SK-N-MC (cell line): ENCODE measurements around the gene PLPPR3.

Experiments used
- EZH2 ChIP-seq: fragments of 200-600 bp; sonication (generic); IDR thresholded peaks from one replicate; pipeline ENCODE4 v1.6.1; 2017; ENCODE audit warnings: antibody characterized with exemption
- FOXP2 ChIP-seq: optimal IDR thresholded peaks from 2 replicates; pipeline ENCODE3; 2011; ENCODE audit warnings: mild to moderate bottlenecking, moderate library complexity; ENCODE audit not compliant: insufficient read depth; ENCODE audit errors: extremely low read length, control extremely low read depth
- POLR2AphosphoS5 ChIP-seq: IDR thresholded peaks from 2 replicates; pipeline ENCODE4 v1.6.1; 2012; ENCODE audit warnings: mild to moderate bottlenecking, low read depth, low read length, borderline replicate concordance

DNA sequence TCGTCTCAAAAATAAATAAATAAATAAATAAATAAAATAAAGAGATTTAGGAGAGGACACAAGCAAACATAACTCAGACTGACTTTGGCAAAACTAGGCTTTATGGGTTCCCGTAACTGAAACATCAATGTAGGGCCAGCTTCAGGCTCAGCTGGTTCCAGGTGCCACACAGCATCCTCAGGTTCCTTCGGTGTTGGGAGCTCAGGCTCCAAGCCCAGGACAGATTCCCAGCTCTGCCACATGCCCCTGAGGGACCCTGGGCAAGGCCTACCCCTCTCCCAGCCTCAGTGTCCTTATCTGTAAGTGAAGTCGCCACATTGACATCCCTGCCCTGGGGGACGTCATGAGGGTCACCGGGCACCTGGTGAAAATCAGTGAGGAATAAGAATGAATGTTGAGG, 52.1 kb downstream of the PLPPR3 start:
- TF ChIP-seq EZH2 = no peak
- no peak for TF ChIP-seq POLR2AphosphoS5
- TF ChIP-seq FOXP2 = no peak
